Skin epidermis (tissue), 12 donors: ENCODE measurements around the gene NHEJ1.

ENCODE experiments used
- H3K27ac ChIP-seq, 21 experiments: fragments of 200-600 bp; sonication (generic) in 11 of 21; one replicate each; pipeline ENCODE4 v1.5.0; 2020; ENCODE audit warnings: mild to moderate bottlenecking in 3 of 21, inconsistent platforms in 2 of 21, moderate library complexity in 2 of 21
- H3K4me3 ChIP-seq, 7 experiments: fragments of 200-600 bp; sonication (generic) in 2 of 7; one replicate each; pipeline ENCODE4 v1.5.0; 2020; ENCODE audit warnings: inconsistent platforms in 2 of 7, mild to moderate bottlenecking in 2 of 7, moderate library complexity in 1 of 7

NHEJ1 gene

DNA sequence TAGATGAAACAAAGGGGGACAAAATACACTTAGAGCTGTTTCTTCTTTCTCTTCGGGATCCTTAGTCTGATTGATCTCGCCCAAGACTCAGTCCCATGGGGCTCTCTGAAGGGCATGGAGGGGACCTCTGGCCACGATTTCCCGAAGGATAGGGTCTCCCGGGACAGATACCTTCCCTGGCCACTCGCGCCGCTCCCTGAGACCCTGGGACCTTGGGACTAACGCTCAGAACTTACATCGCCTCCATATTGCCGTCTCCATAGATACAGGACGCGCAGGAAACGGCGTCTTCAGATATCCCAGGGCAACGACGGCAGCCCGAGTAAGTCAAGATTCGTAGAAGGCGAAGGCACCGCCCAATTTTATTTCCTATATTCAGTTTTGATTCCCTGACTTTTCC lies 119.4 kb downstream of the NHEJ1 start, which contains the start of gene CFAP65:
Gene CFAP65, minus strand, starts transcription at position 265 of the 400 bp plus-strand sequence. CDS start 2,468 bp downstream, outside the sequence.
- Histone ChIP-seq H3K27ac (no peak within 1 kb of the TSS), H3K4me3 (peak within 1 kb of the TSS in 1 of 7 experiments; percentile 8)

DNA sequence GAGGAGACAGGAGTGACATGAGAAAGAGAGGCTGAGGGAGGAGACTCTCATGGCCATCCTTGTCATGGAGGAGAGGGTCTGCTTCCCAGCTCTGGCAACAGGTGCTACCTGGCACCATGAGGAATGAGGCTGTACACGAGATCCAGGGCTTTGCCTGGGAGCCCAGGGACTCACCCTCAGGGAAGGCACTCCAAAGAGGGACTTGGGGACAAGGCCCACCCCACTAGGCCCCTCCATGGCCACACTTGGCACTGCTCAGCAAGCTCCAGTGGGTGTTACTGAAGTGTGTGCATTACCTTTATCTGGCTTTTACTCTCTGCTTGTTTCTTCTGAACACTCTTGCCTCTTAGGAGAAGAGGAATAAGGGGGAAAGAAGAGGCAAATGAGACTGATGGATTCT lies 122.0 kb downstream of the NHEJ1 start:
- no peak overlapping the region for H3K4me3 ChIP-seq
- H3K27ac ChIP-seq: no peak overlapping the region

DNA sequence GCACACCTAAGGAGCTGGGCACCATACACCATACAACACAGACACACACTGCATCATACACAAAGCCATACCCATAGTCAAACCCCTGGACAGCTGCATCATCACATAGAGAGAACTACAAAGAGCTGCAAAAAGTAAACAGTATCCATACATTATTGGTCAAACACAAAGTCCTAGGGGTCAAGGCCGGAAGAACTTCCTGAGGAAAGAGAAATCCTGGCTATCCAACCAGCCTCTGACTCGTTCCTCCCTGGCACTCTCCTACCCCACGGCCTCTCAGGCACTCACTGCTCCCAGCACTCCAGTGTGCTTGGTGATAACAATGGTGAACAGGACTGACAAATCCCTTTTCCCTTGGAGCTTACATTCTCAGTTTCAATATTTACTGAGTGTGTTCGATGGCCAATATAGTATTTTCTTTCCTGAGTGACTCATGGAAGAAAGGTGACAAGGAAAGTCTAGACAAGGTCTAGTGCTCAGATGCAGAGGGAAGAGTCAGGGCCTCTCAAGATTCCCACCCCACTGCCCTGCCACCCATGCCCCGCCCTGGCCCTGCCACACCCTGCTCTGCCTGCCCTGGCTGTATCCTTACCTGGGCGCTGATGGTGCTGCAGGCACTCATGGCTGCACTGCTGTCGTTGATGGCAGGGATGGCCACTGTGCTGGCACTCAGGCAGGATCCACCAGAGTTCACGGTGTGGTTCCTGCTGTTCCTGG lies 122.7 kb downstream of the NHEJ1 start:
- Histone ChIP-seq H3K4me3 (no peak overlapping the region), H3K27ac (no peak overlapping the region)

DNA sequence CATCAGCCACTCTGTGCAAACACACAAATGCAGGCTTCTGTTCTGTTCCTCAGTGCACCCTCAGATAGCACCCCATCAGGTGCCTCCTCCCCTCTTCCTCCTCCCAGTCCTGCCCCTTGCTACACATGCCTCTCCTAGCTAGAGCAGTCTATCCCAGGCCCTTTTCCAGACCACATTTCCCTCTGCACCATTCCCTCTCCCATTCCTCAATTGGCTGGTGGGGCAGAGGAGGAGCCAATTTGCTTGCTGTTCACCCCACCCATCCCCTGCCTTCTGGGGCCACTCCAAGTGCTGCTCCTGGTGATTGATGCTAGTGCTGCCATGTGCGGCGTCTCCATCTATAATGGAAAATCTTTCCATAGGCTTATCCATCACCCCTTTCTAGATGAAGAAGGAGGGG lies 124.7 kb downstream of the NHEJ1 start:
- no peak overlapping the region for H3K27ac ChIP-seq
- H3K4me3 ChIP-seq: no peak overlapping the region

DNA sequence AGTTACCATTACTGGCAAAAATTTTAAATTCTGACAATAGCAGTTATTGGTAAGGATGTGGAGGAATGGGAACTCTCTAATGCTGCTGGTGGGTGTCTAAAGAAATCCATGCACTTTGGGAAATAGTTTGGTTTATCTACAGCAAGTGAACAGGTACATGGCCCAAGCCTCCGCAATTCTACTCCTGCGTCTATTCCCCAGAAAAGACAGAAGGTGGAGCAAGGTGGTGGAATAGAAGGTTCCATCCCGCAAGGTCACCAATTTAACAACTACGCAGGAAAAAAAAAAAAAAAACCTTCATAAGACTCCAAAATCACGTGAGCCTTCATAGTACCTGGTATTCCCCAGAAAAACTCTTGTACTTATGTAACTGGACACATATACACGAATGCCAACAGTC lies 125.8 kb downstream of the NHEJ1 start:
- Histone ChIP-seq H3K4me3 (no peak overlapping the region), H3K27ac (no peak overlapping the region)

DNA sequence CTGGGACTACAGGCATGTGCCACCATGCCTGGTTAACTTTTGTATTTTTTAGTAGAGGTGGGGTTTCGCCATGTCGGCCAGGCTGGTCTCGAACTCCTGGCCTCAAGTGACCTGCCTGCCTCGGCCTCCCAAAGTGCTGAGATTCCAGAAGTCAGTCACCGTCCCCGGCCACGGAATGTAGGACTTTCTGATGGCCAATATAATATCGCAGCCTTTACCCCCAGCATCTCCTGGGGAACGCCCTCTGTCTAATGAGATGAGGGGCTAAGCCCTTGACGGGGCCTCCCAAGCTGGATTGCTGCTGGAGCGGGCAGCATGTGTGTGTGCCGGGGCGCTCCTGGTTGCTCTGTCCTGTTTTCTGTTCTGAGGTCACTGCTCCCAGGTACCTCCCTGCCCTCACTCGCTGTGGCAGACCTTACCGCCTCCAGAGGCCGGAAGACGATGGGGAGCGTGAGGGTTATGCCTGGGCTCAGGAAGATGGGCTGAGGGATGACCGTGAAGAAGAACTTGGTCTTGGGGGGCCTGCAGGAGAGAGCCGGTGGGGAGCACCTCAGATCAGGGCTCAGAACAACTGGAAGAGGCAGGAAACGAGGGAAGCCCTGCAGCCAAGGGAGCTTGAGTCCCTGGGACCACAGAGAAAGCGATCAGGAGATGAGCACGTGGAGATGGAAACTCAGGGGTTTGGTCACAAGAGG lies 128.4 kb downstream of the NHEJ1 start:
- H3K27ac ChIP-seq: no peak overlapping the region
- H3K4me3 ChIP-seq: no peak overlapping the region

DNA sequence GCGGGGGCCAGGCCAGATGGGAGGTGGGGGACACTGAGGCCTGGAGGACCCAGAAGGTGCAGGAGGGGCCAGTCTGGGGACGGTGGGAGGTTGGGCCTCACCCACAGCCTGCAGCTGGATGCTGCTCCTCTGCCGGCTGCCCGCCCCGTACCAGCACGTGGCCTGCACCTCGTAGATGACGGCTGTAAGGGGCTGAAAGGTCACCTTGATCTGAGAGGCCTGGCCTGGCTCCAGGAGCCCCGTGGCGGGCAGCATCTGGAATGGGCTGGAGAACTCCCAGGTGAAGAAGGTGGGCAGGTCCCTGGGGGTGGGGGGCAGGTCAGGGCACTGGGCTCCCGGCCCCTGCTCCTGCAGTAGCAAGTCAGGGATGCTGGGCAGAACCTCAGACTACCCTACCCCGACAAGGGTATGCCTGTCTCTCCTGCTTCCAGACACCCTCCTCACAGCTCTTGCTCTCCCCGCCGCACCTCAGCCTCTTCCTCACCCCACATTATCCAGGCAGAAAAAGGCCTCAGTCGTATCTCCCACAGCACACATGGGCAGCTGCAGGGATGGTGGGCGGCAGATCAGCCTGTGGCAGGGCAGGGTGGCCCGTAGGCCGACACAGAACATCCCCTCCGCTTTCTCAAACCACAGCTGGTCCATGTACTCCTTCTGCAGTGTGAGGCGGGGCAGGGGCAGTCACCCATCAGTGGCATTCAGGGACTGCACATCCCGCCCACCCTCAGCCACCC lies 129.4 kb downstream of the NHEJ1 start:
- Histone ChIP-seq H3K4me3 (no peak overlapping the region), H3K27ac (no peak overlapping the region)

DNA sequence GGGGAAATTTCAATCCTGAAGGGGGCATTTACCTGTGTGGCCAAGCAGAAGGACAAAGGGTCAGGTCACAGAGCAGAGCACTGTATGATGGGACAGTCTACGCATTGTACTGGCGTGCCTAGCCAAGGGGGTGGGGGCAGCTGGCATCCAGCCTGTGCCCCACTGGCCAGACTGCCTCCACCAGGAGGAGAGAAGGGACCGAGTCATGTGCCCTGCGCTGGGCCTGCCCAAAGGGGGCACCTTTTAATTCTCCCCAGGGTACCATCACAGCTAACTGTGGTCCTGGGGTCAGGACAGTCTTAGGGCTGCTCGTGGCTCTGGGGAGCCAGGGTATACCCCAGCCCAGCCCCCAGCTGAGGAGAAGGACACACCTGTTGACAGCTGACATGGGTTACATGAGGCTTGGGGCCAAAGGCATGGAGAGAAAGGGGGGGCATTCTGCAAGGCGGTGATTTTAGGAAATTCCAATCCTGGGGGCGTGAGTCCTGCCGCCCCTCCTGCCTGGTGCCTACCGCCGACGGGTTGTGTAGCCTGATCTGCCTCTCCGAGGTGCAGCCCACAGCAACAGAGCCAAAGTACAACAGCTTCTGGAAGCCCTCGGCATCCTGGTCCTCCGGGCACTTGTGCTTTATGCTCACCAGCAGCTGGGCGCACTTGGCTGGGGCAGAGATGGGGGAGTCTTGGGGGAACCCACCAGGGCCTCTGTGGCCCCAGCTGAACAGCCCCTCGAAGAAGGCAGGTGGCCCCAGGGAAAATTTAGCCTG lies 130.3 kb downstream of the NHEJ1 start:
- H3K4me3 ChIP-seq: no peak overlapping the region
- H3K27ac ChIP-seq: no peak overlapping the region

DNA sequence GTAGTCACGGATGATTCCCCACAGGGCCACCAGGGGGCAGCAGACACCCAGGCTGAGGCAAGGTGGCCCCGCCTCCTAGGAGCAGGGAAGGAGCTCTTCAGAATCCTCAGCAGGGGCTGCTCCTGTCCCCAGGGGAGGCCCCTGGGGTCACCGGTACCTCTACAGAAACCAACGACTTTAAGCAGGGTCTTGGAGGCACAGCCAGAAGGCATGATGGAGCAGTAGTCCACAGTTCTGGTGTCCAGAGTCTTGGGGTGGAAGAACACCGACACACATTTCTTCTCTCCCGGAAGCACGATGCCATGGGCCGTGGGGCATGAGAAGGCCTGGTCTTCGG lies 130.8 kb downstream of the NHEJ1 start:
- no peak overlapping the region for H3K27ac ChIP-seq
- no peak overlapping the region for H3K4me3 ChIP-seq

DNA sequence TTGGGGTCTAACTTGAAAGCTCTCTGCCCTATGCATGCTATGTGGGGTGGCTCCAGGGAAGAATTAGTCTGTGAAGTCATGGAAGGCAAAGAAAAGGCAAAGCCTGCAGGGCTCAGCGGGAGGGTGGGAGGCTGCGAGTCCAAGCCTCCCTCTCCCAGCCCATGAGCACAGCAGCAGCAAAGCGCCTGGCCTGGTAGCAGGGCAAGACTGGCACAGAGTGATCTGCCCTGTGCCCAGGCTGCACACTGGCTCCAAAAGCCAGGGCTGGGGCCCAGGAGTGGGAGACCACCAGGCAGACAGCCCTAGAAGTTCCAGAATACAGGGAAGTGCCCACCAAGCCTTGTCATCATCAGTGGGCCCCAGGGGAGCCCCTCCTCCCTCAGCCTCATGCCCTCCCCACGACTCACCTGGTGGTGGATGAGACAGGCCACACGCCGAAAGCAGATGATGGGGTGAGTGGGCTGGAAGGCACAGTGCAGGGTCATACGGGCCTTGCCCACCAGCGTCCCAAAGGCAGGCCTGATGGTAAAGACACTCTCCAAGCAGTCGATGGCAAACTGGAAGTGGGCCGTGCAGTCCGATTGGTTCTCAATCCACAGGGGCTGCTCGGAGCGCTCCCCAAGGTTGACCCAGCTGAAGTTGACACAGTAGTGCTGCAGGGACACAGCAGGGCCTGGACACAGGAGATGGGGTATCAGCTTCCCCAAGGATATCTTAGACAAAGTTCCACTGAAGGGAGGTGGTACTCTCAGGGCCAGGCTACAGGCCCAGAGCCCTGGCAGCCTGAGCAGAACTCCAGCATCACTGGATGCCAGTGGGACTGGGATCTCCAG lies 131.4 kb downstream of the NHEJ1 start:
- Histone ChIP-seq H3K27ac (no peak overlapping the region), H3K4me3 (no peak overlapping the region)

DNA sequence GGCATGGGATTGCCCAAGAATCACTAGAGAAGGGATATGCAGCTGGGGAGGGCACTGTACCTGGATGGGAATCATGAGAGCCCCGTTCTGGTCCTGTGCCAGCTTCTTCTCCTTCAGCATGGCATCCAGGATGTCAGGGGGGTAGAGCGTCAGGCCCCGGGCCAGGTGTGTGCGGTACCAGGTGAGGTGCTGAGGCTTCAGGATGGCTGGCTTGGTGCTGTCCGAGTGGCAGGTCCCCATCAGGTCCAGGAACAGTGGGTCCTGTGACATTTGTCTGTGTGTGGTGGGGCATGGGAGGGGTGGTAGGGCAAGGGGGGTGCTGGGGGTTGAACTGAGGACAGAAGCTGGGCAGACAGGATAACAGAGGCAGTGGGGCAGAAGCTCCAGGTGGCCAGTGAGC lies 132.5 kb downstream of the NHEJ1 start:
- no peak overlapping the region for H3K4me3 ChIP-seq
- H3K27ac ChIP-seq: no peak overlapping the region

DNA sequence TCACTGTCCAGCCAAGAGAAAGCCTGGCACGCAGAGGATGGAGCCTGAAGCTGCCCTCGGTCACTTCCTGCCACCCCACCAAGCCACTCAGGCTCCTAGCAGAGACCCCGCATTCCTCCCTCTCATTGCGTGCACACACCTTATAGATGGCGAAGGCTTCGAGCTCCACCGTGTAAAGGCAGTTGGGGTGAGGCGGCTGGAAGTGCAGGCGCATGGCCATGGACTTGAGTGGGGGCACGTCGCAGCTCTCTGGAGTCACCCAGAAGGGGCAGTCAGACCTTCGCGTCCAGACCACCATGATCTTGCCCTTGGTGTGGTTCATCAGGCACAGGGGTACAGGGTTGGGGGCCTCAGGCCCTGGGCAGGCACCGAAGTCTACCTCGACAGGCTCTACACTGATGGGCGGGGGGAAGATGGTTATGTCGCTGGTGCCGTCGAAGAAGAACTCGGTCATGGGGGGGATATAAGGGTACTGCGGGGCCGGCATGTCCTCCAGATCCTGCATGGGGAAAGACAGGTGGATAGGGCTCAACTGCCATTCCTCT lies 133.0 kb downstream of the NHEJ1 start:
- no peak overlapping the region for H3K27ac ChIP-seq
- H3K4me3 ChIP-seq: no peak overlapping the region

DNA sequence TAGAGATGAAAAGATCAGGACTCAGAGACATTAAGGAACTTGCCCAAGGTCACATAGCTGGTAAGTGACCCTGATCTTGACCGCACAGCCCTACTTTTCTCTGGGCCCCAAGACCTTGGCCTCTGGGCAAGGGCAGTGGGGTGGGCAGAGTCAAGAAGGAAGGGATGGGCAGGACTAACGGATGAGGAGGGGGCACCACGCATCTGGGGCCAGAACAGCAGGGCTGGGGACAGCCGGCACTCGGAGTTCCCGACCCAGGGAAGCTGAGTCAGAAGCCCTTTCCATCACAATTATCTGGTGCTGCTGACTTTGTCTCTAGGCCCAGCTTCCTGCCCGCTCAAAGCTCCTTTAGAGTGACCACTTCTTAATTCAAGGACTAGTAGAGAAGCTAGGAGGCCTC lies 133.7 kb downstream of the NHEJ1 start:
- no peak overlapping the region for H3K4me3 ChIP-seq
- H3K27ac ChIP-seq: no peak overlapping the region

DNA sequence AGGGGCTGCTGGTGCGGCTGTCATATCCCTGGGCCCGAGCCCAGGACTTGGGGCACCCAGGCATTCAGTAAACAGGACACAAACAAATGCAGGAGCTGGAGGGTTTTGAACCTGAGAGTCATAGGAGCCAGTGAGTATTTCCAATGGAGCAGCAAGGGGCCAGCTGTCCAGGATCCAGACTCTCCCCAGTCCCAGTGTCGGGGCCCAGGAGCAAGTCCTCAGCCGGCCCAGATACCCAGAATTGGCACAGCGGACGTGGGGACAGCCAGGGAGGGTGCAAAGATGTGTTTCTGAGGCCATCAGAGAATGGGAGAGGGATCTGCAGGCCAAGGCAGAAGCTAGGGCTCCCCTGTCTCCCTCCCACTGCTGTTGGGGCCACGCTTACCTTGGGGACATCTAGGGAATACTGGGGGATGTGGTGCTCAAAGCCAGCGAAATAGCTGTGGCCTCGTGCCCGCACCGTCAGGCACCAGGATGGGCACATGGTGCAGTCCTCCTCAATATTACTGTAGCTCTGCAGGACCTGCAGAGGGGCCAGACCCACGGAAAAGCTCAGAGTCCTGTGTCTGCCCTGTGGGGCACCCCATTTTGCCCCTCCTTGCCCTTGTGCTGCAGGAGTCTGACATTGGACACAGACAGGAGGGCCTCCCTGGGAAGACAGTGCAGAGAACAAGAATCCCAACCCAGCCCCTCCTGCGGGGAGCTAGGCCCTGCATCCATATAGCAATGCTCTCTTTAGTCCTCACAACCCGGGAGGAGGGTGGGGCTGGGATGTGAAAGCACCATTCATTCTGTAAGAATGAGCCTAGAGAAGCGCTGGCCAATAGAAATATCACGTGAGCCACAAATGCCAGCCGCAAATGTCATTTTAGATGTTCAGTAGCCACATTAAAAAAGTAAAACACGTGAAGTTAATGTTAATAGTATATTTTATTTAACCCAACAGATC lies 134.7 kb downstream of the NHEJ1 start:
- no peak overlapping the region for H3K27ac ChIP-seq
- no peak overlapping the region for H3K4me3 ChIP-seq
